Measurements from ENCODE around the gene PLXNA2.

The PLXNA2 gene

DNA sequence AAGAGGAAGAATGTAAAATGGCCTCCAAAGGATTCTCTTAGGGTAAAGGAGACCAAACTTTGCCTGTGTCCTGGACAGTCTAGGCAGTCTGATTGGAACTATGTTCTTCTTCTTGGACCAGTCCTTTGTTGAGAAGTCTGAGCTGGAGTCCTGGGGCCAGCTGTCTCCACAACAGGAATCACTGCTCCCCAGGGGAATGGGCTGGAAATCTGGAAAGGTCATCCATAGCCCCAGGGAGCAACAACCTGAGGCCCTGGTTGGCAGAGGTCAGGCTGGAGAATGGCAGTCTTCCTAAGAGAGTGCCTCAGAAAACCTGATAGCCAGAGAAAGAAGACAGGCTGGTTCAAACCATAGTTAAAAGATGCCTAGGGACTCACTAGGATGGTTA, 68.7 kb downstream of the PLXNA2 start:
- DNase-seq: no peak

DNA sequence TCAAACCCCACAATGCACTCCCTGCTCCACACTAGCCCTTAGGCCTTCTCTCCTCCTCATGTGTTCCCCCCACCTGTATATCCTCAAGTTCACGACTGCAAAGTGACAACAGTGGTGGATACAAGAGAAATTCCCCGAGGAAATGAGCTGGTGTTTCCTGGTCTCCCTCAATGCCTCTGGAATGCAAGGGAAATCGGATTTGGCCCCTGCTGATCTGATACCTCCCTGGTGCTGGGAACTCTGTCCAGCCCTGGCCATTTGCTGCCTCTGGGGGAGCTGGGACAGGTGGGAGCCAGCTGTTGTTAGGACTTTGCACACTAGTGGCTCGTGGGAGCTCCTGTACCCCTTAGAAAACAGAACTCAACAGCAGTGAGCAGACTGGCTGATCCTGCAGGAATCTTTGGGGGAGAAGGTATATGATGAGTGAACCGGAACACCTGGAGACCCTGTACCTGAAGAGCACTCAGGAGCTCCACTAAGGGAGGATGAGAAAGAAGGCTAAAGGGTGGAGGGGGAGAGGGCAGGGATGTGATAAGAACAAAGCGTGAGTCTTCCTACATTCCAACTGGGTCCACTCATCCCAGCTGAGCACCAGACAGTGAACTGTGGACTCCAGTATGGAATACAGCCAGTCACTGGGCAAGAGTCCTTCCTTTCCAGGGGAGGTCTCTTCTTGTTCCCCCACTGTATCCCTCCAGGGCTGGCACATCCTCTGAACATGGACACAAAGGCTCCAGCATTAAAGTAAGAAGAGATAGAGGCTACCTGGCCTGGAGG, 69.3 kb downstream of the PLXNA2 start:
- no peak for DNase-seq

DNA sequence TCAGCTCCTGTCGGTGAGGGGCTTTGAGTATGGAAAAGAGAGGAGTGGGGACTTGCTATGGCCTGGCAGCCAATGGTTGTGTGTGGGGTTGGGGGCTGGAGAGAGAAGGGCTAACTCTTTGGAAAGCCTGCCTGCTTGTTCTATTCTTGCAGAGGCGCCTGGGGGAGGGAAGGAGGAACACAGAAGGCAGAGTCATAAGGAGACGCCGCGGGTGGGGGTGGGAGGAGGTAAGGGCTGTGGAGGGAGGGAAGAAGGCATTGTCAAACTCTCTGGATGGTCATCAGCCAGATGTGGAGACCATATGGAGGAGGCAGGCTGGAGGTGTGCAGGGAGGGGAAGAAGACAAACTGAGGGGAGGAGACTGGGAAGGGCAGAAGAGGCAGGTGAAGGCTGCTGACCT, 70.0 kb downstream of the PLXNA2 start:
- DNase-seq: no peak

DNA sequence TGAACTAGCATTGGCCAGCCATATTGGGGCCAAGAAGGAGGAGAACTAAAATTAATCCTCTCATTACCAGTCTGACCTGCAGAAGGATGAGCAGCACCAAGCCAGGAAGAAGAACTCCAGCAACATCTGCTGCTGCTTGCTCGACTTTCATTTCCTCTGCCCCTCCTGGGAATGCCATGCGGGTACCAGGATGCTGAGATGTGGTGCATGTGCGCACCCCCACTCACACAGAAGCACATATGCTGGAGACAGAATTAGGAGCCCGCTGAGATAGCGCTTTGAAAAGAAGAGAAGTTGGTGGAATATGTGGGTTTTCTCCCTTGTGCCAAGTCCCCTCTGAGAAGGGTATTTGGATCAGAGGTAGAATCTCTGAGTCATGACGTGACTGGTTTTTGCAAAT, 70.4 kb downstream of the PLXNA2 start:
- DNase-seq: no peak

DNA sequence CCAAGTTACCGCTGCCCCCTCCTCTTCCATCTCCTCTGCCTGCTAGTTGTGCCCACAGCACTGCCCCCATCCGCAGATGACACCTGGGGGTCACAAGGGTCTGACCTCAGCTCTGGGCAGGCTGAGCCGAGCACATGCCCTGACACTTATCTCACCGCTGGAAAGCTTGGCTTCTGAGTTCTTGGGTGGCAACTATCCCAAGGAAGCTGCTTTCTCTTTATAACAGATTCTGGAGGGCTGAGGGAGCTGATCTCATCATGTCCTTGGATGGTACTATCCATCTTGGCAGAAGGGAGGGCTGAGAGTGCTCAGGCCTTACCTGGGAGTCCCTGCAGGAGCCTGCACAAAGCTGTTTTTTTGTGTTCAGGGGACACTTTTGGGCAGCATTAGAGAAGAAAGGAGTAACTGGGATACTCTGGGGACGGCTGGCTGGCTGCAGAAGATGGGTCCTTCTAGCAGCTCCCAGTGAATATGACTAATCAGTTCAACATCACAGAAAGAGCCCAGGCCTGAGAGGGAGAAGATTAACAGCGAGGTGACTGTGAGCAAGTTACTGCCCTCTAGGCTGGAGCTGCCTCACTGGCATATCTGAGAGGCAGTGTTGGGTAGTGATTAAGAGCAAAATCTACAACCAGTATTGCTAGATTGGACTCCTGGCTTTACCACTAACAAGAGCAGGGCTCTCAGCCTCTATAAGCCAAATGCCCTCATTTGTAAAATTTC, 71.6 kb downstream of the PLXNA2 start:
- no peak for DNase-seq

DNA sequence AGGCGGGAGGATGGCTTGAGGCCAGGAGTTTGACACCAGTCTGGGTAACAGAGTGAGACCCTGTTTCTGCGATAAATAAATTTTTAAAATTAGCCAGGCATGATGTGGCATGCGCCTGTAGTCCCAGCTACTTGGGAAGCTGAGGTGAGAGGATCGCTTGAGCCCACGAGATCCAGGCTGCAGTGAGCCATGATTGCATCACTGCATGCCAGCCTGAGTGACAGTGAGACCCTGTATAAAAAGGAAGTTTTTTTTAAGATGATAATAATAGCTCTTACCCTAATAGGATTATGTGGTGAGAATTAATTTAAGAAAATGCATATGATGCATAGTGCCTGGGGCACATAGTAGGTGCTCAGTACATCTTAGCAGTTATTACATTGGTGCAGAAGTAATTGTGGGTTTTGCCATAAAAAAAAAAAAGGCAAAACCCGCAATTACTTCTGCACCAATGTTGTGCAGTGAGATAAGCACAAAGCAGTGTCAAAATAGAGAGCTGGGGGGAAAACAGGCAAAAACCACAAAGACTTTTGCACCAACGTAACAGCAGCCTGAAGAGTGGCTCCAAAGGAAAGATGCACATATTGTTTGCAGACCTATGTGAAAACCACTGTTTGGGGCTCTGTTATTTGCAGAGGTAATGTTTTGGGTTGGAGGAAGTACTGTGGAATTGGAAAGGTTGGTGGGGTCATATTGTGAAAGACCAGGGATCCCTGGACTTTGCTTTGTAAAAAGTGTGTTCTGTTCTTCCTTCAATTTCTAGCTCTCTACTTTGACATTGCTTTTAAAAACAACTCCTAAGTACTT, 72.4 kb downstream of the PLXNA2 start:
- no peak for DNase-seq

DNA sequence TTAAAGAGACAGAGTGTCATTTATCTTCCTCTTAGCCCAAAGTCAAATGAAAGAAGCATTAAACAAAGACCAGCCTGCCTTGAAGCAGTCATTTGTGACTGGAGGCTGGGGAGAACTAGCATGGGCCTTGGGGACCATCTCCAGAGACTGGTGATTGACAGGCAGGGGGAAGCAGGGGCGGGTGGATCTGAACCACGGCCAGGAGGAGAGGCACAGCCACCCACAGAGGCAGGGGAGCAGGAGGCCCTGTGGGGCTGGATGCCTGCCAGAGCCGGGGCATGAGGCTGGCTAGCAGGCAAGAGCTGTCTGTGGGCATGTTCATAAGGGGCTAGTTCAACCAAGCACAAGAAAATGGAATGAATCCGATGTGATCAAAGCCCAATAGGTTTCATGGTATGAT, 73.9 kb downstream of the PLXNA2 start:
- DNase-seq: no peak

DNA sequence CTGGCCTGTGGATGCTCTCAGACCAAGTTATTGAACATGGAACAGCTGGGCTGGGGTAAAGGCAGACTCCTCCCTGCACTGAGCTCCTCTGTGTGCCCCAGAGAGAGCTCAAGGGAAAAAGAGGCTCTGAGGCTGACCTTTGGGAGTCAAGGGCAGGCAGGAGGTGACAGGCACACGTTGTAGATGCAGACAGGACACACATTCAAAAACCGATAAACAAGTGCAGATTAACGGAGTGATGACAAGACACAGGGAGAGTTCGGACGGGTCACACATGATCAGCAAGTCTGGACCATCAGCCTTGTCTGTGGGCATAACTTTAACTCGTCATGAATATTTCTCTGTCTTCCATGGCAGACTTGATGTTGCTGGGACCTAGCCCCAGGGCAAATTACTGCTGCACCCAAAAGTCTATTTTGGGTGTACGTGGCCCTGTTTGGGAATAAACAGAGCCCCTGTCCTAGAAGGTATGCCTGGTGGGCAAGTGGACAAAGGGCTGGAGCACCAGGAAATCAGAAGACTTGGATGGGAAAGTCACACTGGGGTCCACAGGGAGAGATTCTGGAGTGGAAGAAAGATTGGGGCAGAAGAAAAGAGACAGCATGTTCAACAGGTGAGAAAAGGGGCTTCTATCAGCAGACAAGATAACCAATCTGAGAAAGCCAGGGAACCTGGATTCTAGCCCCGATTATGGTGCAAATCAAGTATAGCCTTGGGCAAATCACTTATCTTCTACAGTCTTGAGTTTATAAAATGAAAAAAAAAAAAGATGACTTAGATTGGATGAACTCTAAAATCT, 74.9 kb downstream of the PLXNA2 start:
- DNase-seq: no peak

DNA sequence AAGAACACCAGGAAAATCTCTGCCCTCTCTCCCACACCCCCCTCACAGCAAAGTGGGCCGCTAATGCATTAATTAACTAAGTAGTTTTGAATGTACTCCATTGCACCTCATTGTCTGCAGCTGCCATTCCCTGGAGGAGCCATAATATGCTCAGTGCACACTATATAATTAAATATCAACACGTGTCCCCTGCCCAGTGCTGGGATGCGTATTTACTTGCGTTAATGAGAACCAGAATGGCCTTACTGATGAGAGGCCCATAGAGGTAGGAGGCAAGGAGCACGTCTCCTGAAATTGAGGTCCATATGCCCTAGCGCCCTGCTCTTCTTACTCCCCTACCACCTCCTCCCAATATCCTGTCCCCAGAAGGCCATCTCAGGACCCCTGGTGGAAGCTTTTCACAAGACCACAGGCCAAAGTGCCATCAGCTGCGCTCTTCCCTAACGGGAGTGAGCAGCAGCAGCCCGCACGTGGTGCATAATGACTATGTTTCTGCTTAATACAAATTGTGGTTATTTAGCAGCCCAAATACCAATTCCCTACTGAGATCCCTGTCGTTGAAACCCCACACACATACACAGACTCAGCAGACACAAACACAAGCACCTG, 76.8 kb downstream of the PLXNA2 start:
- DNase-seq: no peak

DNA sequence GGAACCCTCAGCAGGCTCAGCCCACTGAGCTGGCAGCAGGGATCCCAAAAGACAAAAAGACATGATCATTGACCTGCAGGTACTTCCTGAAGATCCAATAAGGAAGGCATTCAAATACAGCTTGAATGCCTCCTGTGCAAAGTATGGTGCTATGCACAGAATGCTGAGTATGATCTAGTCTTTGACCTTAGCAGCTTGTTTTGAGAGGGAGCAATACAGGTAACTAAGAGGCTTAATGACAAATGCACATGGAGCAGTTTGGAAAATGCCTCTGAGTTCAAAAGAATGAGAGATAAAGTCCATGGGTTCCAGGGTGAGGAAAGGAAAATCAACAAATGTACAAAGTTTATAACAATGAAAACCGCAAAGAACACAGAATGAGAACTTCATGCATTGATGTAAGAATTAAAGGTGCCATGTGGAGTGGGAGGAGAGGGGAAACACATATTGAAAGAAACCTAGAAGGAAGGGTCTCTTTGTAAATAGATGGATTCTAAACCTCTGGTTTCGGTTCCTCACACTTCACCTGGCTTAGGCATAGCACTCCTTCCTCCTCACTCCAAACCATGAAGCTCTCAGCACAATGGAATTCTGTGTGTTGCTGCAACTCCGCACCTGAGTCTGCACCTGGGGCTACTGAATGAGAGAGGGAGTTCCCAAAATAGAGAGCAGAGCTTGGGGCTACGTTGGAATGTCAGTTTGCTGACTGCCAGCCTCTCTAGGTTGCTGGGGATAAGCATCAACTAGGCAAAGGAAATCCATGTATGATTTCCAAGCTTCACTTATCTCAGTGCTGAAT, 77.6 kb downstream of the PLXNA2 start:
- no peak for DNase-seq

DNA sequence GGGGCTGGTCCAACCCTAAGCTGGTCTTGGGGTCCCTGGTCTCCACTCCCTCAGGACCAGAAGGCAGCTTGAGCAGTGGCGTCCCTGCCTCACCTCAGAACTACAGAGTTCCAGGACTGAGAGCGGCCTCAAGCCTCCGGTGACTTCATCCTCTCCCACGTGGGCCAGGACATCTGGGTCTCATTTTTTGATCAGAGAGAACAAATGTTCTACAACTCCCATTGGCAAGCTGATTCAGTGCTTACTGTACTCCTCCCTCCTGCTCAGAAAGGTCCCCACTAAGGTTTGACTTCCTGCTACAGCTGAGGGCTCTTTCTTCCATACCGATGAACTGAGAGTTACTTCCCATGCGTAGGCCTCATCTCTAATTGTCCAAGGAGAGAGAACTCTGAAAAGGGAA, 78.5 kb downstream of the PLXNA2 start:
- DNase-seq: no peak

DNA sequence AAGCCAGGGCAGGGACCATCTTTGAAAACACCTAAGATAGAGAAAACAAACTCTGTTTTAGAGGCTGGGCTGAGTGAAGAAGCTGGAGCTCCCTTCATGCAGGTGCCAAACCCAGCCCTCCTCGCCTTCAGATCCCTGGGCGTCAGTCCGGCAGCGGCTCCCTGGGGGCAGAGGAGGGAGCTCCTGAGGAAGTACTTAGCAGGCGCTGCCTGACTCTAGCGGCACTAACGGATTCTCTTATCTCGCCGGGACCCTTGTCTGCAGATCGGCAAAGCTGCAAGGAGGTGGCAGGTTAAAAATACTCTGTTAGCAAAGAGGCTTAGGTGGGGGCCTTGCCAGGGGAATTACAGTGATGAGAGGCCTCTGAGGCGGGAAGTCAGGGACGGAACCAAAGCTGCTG, 79.6 kb downstream of the PLXNA2 start:
- DNase-seq: no peak

DNA sequence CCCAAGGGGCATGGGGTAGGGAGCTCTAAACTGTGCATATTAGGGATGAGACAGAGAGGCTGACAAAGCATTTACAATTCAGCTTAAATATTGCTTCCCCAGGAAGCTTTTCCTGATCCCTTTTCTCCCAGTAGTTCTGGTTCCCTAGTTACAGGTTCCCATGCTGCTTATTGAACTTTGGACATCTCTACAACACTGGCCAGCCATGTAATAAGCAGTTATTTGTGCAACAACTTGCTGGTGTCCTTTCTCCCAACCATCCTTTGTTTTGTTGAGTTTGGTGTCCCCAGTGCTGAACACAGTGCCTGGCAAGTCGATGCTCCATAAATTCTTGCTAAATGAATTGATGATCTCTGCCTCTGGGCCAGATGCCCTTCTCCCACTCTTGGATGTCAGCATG, 80.6 kb downstream of the PLXNA2 start:
- no peak for DNase-seq

DNA sequence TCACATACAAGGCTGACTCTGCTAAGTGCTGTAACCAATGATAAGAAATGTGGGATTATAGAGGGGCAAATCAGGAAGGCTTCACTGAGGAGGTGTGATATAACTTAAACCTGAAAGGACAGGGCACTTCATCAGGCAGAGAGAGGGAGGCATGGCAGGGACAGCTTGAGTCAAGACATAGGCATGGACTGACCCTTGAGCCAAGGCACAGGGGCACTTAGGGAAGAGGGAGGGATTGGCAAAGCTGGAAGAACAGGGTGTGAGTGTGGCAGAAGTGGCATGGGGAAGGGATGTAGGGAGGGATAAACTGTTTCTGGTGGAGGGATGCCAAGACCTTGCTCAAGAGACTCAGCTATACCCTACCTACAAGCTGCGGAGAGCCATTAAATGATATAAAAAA, 81.3 kb downstream of the PLXNA2 start:
- no peak for DNase-seq

DNA sequence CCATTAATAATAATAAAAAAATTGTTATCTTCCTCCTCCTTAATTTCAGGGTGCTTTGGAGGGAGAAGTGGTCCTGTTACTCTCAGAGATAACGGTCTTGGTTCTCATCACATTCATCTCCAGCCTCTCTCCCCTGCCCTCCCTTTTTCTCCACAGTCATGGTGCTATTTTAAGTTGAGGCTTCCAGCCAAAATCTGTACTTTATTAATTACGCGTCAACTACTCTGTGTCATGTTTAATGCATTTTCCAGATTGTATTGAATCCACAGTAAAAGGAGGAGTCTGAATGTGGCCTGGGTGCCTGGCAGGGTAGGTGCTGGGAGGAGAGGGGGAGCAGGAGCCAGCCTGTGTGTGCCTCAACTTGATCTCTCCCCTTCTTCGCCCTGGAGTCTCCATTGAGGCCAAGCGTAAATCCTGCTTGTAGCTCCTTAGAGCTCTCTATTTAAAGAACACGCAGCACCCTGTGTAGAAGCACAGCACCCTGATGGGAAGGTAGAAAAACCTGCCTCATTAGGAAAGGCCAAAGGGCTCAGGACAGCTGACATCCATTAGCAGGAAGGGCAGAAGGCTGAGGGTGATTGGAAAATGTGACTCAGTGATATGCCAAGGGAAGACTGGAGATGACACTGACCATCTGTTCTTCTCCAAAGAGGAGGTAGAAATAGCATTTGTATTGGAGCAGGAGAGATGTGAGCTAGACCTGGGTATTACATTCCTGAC, 82.4 kb downstream of the PLXNA2 start:
- no peak for DNase-seq

DNA sequence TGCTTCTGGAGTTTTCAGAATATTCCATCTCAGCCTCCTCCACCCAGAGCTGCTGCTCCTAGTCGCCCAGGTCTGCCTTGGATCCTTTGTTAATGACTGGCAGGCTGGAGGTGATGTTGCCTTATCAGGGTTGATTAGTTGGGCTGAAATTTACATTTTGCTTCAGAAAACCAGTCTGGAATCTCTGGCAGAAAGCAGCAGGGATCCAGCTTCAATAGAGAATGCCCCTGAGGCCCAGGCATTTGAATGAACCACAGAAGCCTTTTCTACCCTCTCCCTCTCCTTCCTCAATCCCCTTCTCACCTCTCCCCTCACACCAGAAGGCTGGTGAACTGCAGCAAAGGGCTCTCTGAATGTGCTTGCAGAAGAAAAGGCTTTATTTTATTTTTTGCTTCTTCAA, 83.2 kb downstream of the PLXNA2 start:
- no peak for DNase-seq

DNA sequence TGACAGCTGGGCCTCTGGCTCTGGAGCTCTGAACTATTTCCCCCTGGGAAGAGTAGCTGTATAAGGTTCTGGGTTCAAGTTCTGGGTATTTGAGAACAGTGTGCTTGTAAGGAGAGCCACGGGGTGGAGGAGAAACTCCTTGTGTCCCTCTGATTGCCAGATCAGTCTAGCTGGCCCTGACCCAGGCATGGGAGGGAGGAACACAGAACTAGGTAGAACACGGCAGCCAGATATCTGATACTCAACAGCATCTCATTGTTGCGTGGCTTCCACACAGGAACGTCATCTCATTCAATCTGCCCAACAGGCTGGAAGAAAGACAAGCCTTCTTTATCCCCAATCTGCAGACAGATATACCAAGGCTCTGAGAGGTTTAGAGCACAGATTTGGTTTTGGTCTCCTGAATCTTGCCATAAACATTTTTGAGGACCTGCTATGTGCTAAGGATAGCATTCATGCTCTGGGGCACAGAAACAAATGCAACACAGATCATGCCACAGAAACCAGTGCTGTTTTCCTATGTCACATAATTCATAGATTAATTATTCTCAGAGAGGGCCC, 83.8 kb downstream of the PLXNA2 start:
- no peak for DNase-seq

DNA sequence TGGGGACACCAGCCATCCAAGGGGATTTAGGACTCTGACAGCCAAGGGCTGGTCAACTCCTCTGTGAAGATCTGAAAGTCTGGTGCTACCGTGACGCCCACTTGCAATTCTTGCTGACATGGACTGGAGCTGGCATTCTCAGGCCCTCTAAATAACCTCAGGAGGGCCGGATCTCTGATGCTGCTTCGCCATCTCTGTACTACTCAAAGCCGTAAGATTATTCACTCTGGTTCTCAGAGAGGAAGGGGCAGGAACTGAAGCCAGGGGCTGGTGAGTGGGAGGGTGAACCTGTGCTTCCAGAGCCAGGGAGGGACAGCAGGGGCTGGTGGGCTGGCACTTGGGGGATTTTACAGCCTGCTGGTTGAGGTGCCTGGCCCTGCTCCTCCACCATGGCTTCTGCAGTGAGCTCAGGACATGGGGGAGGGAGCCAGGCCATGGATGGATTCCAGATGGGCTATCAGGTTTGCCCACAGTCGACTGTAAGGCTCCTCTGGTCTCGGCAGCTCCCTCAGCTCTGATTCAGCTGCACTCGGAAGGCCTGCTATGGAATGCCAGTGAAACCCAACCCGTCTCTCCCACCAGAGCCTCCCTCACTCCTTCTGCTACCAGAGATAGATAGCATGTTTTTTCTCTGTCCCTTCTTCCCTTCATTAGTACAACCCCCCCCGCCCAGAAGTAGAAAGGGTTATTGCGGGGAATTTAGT, 84.5 kb downstream of the PLXNA2 start:
- DNase-seq: no peak

DNA sequence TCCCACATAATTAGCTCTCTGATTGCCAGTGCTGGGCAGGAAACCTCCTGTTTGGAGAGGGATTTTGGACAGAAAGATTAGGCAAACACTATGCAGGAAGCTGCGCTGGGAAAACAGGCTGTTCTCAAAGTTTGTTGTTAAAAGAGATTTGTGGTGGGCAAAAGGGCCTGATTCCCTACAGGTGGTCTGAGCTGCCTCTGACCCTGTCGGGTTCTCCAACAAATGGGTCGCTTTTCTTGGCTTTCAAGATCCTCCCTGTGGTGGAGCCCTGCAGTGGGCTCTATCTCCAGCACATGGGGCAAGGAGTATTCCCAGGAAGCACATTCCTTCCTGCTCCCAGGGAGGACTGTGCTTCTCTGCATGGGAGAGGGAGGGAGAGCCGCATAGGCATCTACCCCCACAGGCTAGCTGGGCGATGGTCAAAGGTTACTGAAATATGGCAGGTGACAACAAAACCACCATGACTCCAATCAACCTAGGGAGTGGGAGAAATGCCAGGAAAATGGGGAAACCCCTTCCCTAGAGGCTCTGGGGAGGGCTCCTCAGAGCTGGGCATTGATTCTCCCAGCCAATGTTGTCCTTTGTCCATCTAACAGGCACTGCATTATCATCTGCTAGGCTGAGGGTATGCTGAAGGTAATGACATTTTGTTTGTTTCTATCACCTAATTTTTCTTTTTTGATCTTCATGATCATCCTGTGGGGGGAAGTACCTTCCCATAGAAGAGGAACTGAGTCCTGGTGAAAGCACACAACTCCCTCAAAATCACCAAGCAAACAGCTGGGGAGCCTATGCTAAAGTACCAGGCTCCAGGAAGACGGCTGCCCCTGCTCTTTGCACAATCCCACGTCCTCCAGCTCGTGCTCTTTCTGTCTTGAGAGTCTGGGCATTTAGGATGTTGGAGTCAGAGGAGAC, 85.3 kb downstream of the PLXNA2 start:
- no peak for DNase-seq
